ENCODE measurements around the gene ZBTB12.

DNA sequence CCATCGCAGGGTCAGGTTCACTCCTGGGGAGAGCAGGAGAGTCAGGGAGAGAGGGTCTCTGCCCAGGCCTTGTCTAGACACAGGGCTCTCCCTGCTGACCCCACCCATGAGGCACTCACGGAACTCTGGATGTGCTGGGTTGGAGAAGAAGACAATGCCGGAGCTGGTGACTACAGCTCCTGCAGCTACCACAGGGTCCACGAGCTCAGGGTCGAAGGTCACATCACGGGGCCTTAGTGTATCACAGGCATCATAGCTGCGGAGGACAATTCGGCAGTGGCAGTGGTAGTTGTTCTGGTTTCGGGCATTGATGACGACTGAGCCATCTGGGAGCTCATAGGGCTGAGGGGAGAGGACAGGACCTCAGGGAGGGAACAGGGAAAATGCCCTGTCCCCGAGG, 42.0 kb downstream of the ZBTB12 start:
- TF ChIP-seq POLR2A (IDR thresholded peaks at IDR 0.05; ENCODE audit: low read length) (no peak), GATA1 (IDR thresholded peaks at IDR 0.05; ENCODE audit: low read depth, low read length) (no peak)
